Fibroblast of lung (primary cell): ENCODE measurements around the gene KIF15. TPM values are rescaled to one million over a fixed set of nuclear protein-coding genes. Genes with fewer than 3 reads are reported as not detected.
"Not testable (repeated sequence)": the region's sequence is repeated elsewhere in the genome, so short reads cannot be mapped to it uniquely, and the experiment has no call there.

Experiments used
- DNase-seq, 2 donors: peaks; one replicate each; pipeline versions ENCODE4 v3.0.0 to v3.0.0-alpha.2; 2010; ENCODE audit warnings: low read depth in 2 of 2
- H2AFZ ChIP-seq: 2 replicates; pipeline ENCODE4 v1.5.1; 2012; ENCODE audit warnings: low read length, control low read depth, inconsistent platforms
- H3K27ac ChIP-seq: 2 replicates; pipeline ENCODE4 v1.5.1; 2011; ENCODE audit warnings: low read length, control low read depth; ENCODE audit not compliant: insufficient read depth
- H3K27me3 ChIP-seq: 2 replicates; pipeline ENCODE4 v1.5.1; 2011; ENCODE audit warnings: mild to moderate bottlenecking, low read length; ENCODE audit not compliant: control insufficient read depth, insufficient read depth
- H3K36me3 ChIP-seq: 2 replicates; pipeline ENCODE4 v1.5.1; 2011; ENCODE audit warnings: low read length; ENCODE audit not compliant: control insufficient read depth, insufficient read depth
- H3K4me1 ChIP-seq: 2 replicates; pipeline ENCODE4 v1.5.1; 2011; ENCODE audit warnings: low read length; ENCODE audit not compliant: control insufficient read depth, insufficient read depth; ENCODE audit errors: extremely low read depth
- H3K4me2 ChIP-seq: 2 replicates; pipeline ENCODE4 v1.5.1; 2011; ENCODE audit warnings: low read length, control low read depth; ENCODE audit not compliant: insufficient read depth; ENCODE audit errors: extremely low read depth
- H3K4me3 ChIP-seq, 4 experiments: fragments of 200-600 bp in 1 of 4; sonication (generic) in 1 of 4; replicated peaks in 1 of 4; 2 replicates each; pipeline ENCODE4 v1.5.1; 2011 to 2016; ENCODE audit warnings: low read length in 4 of 4, low read depth in 3 of 4, mild to moderate bottlenecking in 3 of 4, control low read depth in 2 of 4, inconsistent platforms in 1 of 4, mixed read lengths in 1 of 4; ENCODE audit not compliant: insufficient read depth in 1 of 4; ENCODE audit errors: control extremely low read depth in 1 of 4
- H3K79me2 ChIP-seq: 2 replicates; pipeline ENCODE4 v1.5.1; 2012; ENCODE audit warnings: mild to moderate bottlenecking, low read length, inconsistent platforms; ENCODE audit not compliant: control insufficient read depth, insufficient read depth
- H3K9ac ChIP-seq: 2 replicates; pipeline ENCODE4 v1.5.1; 2011; ENCODE audit warnings: mild to moderate bottlenecking, low read length, control low read depth; ENCODE audit not compliant: insufficient read depth
- H3K9me3 ChIP-seq: 2 replicates; pipeline ENCODE4 v1.5.1; 2012; ENCODE audit warnings: low read depth, low read length; ENCODE audit not compliant: control insufficient read depth, insufficient read depth
- H4K20me1 ChIP-seq: 2 replicates; pipeline ENCODE4 v1.5.1; 2011; ENCODE audit warnings: low read length; ENCODE audit not compliant: control insufficient read depth, insufficient read depth; ENCODE audit errors: extremely low read depth
- EZH2 ChIP-seq: IDR thresholded peaks from 2 replicates; pipeline ENCODE4 v1.5.1; 2012; ENCODE audit warnings: low read length, control low read depth, mild to moderate bottlenecking; ENCODE audit errors: missing control alignments
- polyA plus RNA-seq, 2 donors: library from polyadenylated mRNA; depleted of rRNA in 1 of 2; stranded (reverse) in 1 of 2; unstranded in 1 of 2; fragments of >200 nt; gene quantifications; 2 replicates each; pipeline ENCODE4 v1.2.1, GENCODE V29; 2011 to 2012; ENCODE audit warnings: missing spikeins in 1 of 2
- total RNA-seq: library from RNA; depleted of rRNA; stranded (reverse); fragments of >200 nt; gene quantifications from 2 replicates; pipeline ENCODE4 v1.2.1, GENCODE V29; 2014
- TF ChIP-seq, protein P1 (sequence below), 2 donors: IDR thresholded peaks in 1 of 2; conservative IDR thresholded peaks in 1 of 2; 1 replicate in 1 of 2; 2 replicates in 1 of 2; pipeline ENCODE4 v1.5.1; 2011 to 2012; ENCODE audit warnings: low read length in 2 of 2, control low read depth in 1 of 2, inconsistent platforms in 1 of 2, low read depth in 1 of 2, mild to moderate bottlenecking in 1 of 2

The KIF15 gene
- total and polyA plus RNA-seq, 2 donors (not counting 1 experiment from before 2014, with no cell fraction given) = 3.1 to 3.8 TPM

GRCh38 chr3:44814751-44815150 is 53.2 kb downstream of the KIF15 start:
- Histone ChIP-seq H3K4me2 (no peak overlapping the region), H3K9ac (no peak overlapping the region), H3K4me3 (no peak overlapping the region), H3K27ac (no peak overlapping the region), H4K20me1 (no peaks in the 10 kb centered on the region), H2AFZ (no peak overlapping the region), H3K79me2 (no peaks in the 10 kb centered on the region), H3K36me3 (peaks cover 2% of the 10 kb centered on the region), H3K4me1 (no peaks in the 10 kb centered on the region), H3K9me3 (no peaks in the 10 kb centered on the region), H3K27me3 (no peaks in the 10 kb centered on the region)
- TF ChIP-seq, protein P1, sequence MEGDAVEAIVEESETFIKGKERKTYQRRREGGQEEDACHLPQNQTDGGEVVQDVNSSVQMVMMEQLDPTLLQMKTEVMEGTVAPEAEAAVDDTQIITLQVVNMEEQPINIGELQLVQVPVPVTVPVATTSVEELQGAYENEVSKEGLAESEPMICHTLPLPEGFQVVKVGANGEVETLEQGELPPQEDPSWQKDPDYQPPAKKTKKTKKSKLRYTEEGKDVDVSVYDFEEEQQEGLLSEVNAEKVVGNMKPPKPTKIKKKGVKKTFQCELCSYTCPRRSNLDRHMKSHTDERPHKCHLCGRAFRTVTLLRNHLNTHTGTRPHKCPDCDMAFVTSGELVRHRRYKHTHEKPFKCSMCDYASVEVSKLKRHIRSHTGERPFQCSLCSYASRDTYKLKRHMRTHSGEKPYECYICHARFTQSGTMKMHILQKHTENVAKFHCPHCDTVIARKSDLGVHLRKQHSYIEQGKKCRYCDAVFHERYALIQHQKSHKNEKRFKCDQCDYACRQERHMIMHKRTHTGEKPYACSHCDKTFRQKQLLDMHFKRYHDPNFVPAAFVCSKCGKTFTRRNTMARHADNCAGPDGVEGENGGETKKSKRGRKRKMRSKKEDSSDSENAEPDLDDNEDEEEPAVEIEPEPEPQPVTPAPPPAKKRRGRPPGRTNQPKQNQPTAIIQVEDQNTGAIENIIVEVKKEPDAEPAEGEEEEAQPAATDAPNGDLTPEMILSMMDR (conservative IDR thresholded peaks at IDR 0.05 in 1 of 2, IDR thresholded peaks at IDR 0.05 in 1 of 2; ENCODE audit: low read depth in 1 of 2, low read length in 2 of 2) = no peak
- no peak for TF ChIP-seq EZH2
- DNase-seq = no peak

- not testable (repeated sequence) for H3K4me1 ChIP-seq, H3K27me3 ChIP-seq, DNase-seq, H3K27ac ChIP-seq, H3K79me2 ChIP-seq, H3K9ac ChIP-seq, H3K36me3 ChIP-seq, H3K4me3 ChIP-seq, H3K4me2 ChIP-seq, H4K20me1 ChIP-seq, H2AFZ ChIP-seq, H3K9me3 ChIP-seq
Measured at GRCh38 chr3:44816334-44816733, 54.7 kb downstream of the KIF15 start.

- H3K36me3 ChIP-seq, H3K27ac ChIP-seq, H3K79me2 ChIP-seq, H4K20me1 ChIP-seq, H3K9ac ChIP-seq, H2AFZ ChIP-seq, H3K4me1 ChIP-seq, DNase-seq, H3K4me2 ChIP-seq, H3K27me3 ChIP-seq, H3K9me3 ChIP-seq, H3K4me3 ChIP-seq: not testable (repeated sequence)
Measured at GRCh38 chr3:44821206-44821605, 59.6 kb downstream of the KIF15 start.

DNA sequence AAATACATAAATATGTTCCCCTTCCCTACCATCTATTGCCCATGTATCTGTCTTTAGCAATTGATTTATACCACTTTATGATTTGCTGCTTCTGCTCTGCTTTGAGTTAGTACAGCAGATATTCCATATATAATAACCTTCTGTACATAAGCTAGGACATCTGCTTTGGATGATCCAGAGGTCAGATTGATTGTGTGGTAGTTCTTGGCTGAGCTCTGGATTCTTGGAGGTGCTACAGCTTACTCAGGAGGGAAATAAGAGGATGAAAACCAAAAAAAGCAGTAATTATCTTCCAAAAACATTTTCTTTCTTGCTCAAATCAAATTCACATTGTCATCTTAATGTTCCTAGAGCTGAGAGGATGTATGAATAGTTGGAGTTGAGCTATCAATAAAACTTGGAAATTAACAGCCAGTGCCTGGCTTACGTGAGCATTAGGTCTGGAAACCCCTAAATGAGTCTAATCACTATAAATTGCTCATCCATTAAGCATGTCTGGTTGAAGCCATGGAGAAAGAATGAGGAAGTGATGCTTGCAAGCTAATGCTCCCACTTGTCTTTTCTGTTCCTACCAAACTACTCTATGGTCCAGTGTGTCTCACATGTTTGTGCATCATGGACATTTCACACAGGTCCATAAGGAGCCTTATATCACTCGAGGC is 63.8 kb downstream of the KIF15 start:
- no peak for TF ChIP-seq EZH2
- TF ChIP-seq, protein P1 (conservative IDR thresholded peaks at IDR 0.05 in 1 of 2, IDR thresholded peaks at IDR 0.05 in 1 of 2; ENCODE audit: low read depth in 1 of 2, low read length in 2 of 2) = no peak
- H3K9me3 ChIP-seq = no peaks in the 10 kb centered on the region
- no peaks in the 10 kb centered on the region for H3K27me3 ChIP-seq
- peak overlapping the region; percentile 21 for H2AFZ ChIP-seq
- H3K4me1 ChIP-seq = peaks cover 2% of the 10 kb centered on the region
- DNase-seq = peak; percentile 18 to 88
- H3K4me3 ChIP-seq = no peak overlapping the region
- no peaks in the 10 kb centered on the region for H3K79me2 ChIP-seq
- no peak overlapping the region for H3K9ac ChIP-seq
- no peak overlapping the region for H3K27ac ChIP-seq
- no peaks in the 10 kb centered on the region for H4K20me1 ChIP-seq
- H3K4me2 ChIP-seq = peak overlapping the region; percentile 33
- peaks cover 3% of the 10 kb centered on the region for H3K36me3 ChIP-seq
